ENCODE results near the gene KCNJ10.
"Not testable (repeated sequence)": the region's sequence is repeated elsewhere in the genome, so short reads cannot be mapped to it uniquely, and the experiment has no call there.

The KCNJ10 gene

DNA sequence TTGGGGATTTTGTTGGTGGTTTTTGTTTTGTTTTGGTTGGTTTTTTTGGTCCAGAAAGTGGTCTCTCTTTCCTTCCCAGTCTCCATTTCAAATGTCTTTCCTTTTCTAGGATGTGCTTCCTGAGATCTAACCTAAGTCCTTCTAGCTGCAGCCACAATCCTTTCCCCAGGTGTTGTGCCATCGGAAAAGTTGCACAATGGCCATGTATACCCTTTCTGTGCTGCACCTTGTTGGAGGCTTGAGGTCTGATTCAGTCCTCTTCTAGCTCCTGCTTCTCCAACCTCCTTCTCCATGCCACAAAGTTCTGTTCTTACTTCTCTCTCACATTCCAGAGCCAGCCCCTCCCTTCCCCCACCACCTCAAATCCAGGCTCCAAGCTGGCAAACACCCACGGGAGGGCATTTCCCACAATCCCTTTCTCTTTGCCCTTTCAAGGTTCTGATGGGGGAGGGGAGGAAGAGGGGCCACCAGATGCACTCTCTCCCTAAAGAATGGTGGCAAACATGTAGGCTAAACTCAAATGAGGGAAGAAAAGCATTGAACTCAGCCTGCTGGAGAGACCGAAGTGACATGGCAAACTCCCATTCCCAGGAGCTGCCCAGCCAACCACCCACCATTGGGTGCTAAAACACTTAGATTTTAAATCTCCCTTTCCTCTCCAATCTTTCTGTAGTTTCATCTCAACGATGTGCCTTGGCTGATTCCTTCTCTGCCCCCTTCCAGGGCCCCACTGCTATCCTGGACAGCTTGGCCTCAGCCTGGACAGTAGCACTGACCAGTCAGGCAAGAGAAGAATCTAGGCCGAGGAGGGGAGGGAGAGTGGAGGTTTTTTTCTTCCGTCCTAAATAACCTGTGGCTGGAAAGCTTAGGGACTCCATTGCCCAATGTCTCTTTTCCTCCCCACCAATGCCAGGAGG lies 2.9 kb downstream of the KCNJ10 start:
- H3K4me3 Mint-ChIP-seq = no peak overlapping the region
- H3K27ac Mint-ChIP-seq = no peak overlapping the region
- no peak for DNase-seq
- peaks cover 11 to 24% of the 10 kb centered on the region in 2 donors for H3K4me1 Mint-ChIP-seq
- H3K27me3 Mint-ChIP-seq = peaks cover 52 to 72% of the 10 kb centered on the region in 2 donors
- H3K9me3 Mint-ChIP-seq = no peaks in the 10 kb centered on the region
- H3K36me3 Mint-ChIP-seq = peaks cover 0 to 1% of the 10 kb centered on the region in 2 donors
- no peak for ATAC-seq (replicated peaks)

DNA sequence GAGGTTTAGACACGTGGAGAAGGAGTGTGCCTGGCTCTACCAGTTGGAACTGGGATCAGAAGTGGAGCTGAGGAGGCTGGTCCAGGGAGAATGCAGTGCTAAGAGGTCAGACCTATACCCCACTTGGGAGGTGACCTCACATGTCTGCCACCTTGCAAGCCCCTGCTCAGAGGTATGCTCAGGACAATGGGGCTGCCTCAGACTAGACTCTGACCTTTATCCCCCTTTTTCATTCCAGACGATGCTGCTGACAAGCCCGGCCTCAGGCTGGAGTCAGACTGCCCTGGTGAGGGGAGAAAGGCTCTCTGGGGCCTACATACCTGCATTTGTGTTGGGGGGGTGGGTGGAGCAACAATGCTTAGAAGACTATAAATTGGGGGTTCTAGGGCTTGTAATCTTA lies 5.2 kb downstream of the KCNJ10 start:
- ATAC-seq (replicated peaks) = no peak
- Mint-ChIP-seq H3K9me3 (no peaks in the 10 kb centered on the region), H3K4me3 (no peak overlapping the region), H3K4me1 (peaks cover 2 to 4% of the 10 kb centered on the region in 2 donors), H3K36me3 (no peaks in the 10 kb centered on the region), H3K27me3 (peaks cover 49 to 73% of the 10 kb centered on the region in 2 donors), H3K27ac (no peak overlapping the region)
- no peak for DNase-seq

DNA sequence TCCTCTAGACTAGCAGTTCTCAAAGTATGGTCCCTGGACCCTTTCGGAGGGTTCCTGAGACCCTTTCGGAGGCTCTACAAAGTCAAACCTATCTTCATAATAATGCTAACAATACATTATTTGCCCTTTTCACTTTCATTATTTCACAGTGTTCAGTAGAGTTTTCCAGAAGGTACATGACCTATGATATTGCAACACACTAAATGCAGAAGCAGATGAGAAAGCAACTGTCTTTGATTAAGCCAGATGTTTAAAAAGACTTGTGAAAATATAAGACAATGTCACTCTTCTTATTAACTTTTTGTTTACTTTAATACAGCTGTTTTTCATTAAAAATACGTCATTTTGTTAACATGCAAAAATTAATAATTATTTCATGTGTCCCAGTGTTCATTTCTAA lies 5.8 kb downstream of the KCNJ10 start:
- no peaks in the 10 kb centered on the region for H3K36me3 Mint-ChIP-seq
- DNase-seq (no peak), ATAC-seq (replicated peaks) (no peak)
- no peaks in the 10 kb centered on the region for H3K4me1 Mint-ChIP-seq
- H3K9me3 Mint-ChIP-seq = no peaks in the 10 kb centered on the region
- no peak overlapping the region for H3K4me3 Mint-ChIP-seq
- no peak overlapping the region for H3K27ac Mint-ChIP-seq
- peaks cover 49 to 71% of the 10 kb centered on the region in 2 donors for H3K27me3 Mint-ChIP-seq

DNA sequence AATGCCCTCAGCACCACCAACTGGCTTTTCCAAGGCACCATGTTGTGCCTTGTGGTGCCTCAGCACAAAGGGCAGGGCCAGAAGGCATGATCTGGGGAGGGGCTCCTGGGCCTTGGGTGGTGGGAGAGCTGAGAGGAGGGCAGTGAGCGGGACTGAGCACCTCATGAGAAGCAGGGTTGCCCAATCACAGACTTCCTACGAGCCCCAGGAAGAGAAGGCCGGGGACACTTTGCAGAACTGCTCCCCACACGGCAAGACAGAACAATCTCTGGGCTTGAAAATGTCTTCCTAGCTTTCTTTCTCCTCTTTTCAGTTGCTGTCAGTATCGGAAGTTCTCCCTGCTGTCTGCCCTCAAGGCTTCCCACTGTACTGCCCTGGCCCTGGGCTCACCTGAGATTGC lies 6.8 kb downstream of the KCNJ10 start:
- no peak for DNase-seq

DNA sequence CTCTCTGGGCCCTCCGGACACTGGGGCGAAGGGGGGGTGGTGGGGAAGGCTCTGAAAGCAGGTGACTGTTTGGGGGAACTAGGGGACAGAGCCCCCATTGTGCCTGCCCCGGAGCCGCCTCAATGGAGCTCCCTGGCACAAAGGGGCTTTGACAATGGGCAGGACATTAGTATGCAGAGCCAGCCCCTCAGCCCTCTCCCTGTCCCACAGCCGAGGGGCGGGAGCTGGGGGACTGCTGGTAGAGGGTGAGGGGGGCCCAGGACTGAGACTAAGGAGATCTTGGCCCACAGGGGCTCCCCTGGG lies 7.8 kb downstream of the KCNJ10 start:
- Mint-ChIP-seq H3K9me3 (no peaks in the 10 kb centered on the region), H3K27me3 (peaks cover 44 to 66% of the 10 kb centered on the region in 2 donors), H3K4me1 (no peaks in the 10 kb centered on the region), H3K27ac (no peak overlapping the region), H3K4me3 (no peak overlapping the region), H3K36me3 (no peaks in the 10 kb centered on the region)
- ATAC-seq (replicated peaks) (no peak), DNase-seq (no peak)

More for the DNA sequence above, 6.8 kb downstream of the KCNJ10 start:
- Mint-ChIP-seq H3K27me3 (peaks cover 47 to 70% of the 10 kb centered on the region in 2 donors), H3K4me3 (no peak overlapping the region), H3K4me1 (no peaks in the 10 kb centered on the region), H3K36me3 (no peaks in the 10 kb centered on the region), H3K9me3 (no peaks in the 10 kb centered on the region), H3K27ac (no peak overlapping the region)
- ATAC-seq (replicated peaks) = no peak

DNA sequence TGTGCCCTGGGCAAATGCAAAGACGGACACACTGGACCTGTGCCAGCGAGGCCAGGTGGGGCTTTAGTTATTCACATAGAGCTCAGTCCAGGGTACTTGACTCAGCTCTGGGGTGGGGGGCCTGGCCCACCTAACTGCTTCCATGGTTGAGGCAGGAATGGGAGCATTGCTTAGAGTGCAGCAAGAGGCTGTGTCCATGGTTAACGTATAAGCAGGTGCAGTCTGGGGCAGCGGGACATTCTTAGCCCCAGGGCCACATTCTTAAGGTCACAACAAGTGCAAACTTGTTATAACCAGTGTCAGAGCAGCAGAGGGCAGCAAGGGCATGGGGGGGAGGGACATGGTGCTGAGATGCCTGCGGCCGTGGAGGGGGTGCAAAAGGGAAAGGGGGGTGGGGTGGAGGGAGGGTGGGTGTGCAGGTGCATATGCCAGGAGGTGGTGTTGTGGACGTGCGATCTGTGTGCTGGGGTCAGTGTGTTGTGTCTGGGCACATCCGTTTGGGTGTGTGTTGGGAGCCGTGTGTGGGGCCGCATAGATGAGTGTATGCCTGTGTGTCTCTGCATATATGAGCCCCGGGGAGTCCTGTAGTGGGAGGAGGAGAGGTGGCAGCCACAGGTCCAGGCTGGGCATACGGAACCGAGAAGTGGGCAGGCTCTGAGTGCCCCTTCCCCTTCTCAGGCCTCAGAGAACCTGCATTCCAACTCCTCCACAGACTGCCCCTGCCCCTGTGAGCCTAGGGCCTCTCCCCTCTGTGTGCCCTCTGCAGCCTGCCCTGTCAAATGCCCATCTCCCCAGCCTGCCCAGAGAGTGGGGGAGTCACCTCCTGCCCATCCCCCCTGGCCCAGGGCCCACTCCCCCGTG lies 8.4 kb downstream of the KCNJ10 start:
- H3K27ac Mint-ChIP-seq = no peak overlapping the region
- no peaks in the 10 kb centered on the region for H3K36me3 Mint-ChIP-seq
- ATAC-seq (replicated peaks) (no peak), DNase-seq (no peak)
- peaks cover 43 to 63% of the 10 kb centered on the region in 2 donors for H3K27me3 Mint-ChIP-seq
- H3K4me3 Mint-ChIP-seq = no peak overlapping the region
- no peaks in the 10 kb centered on the region for H3K4me1 Mint-ChIP-seq
- H3K9me3 Mint-ChIP-seq = no peaks in the 10 kb centered on the region

DNA sequence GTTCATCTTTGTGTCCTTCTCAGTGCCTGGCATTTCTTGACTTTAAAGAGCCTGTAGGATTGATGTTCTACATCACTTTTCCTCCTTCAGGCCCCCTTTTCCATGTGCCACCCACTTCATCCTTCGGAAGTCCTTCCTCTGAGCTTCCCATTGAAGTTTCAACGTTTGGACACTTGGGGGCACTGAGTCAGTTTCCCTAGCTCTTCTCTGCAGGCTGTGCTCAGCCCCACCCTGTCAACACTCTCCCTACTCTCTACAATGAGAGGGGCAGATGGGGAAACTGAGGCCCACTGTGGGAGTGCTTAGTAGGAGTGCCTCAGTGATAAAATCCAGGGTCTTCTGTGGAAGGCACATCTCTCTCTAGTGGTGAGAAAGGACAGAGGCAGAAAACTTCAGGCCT lies 11.9 kb downstream of the KCNJ10 start:
- H3K4me3 Mint-ChIP-seq = no peak overlapping the region
- ATAC-seq (replicated peaks) (no peak), DNase-seq (no peak)
- H3K9me3 Mint-ChIP-seq = no peaks in the 10 kb centered on the region
- H3K27ac Mint-ChIP-seq = no peak overlapping the region
- H3K36me3 Mint-ChIP-seq = no peaks in the 10 kb centered on the region
- H3K27me3 Mint-ChIP-seq = peaks cover 68 to 77% of the 10 kb centered on the region in 2 donors
- H3K4me1 Mint-ChIP-seq = no peaks in the 10 kb centered on the region

DNA sequence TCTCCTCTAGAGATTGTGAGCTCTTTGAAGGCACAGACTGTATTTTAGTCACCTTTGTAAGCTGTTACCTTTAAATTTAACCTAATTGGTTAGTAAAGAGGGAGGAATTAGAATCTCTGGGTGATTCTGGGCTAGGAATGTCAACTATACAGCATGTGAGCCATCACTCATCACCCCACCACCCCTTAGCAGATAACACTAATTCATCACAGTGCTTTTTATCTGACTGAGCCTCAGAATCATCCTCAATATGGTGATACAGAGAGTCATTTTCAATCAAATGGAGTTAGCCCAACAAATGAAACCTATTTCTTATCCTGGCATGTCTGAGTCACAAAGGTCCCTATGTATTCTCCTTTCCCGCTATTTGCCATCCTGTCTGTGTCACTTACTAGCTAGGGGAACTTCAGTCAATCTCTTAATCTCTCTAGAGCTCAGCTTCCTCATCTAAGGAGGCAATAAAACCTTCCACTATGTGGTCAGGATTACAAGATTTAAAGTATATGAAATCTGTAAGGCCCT lies 13.3 kb downstream of the KCNJ10 start:
- no peaks in the 10 kb centered on the region for H3K36me3 Mint-ChIP-seq
- no peak overlapping the region for H3K27ac Mint-ChIP-seq
- ATAC-seq (replicated peaks) (no peak), DNase-seq (no peak)
- H3K9me3 Mint-ChIP-seq = no peaks in the 10 kb centered on the region
- no peak overlapping the region for H3K4me3 Mint-ChIP-seq
- H3K27me3 Mint-ChIP-seq = peaks cover 73 to 77% of the 10 kb centered on the region in 2 donors
- H3K4me1 Mint-ChIP-seq = no peaks in the 10 kb centered on the region

DNA sequence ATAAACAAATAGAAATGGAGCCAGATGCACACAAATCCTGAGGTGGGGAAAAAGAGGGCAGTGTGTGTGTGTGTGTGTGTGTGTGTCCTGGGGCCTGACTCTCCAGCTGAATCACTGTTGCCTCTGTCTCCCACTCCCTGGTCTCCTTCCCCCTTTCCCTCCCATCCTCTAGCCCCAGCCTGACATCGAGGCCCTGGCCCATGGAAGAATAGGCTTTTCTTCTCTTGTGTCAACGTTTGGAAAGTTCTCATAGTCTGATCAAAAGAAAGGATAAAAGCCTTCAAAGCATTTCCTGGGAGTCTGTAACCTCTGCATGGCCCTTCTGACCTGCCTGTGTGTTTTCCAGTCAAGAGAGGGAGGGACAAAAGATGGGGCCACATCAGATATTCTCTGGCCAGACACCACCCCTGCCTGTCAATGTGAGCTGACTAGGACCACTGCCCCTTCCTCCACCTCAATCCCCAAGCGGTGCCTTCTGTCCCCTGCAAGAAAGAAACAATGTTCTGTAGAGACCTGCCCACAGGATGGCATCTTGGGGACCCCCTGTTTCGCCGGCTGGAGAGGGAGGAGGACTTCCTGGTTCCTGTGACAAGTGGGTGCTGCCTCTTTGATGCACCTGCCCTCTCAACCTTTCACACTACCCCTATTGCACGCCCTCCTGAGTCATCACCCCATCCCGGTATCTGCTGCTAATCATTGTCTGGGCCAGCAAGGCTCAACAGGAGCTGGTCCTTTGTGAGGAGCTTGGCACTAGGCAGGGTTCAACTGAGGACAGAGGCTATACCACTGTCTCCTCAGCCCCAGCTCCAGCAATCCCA lies 16.2 kb downstream of the KCNJ10 start:
- peaks cover 59 to 71% of the 10 kb centered on the region in 2 donors for H3K27me3 Mint-ChIP-seq
- no peaks in the 10 kb centered on the region for H3K9me3 Mint-ChIP-seq
- ATAC-seq (replicated peaks) (no peak), DNase-seq (no peak)
- no peaks in the 10 kb centered on the region for H3K4me1 Mint-ChIP-seq
- H3K27ac Mint-ChIP-seq = no peak overlapping the region
- no peak overlapping the region for H3K4me3 Mint-ChIP-seq
- H3K36me3 Mint-ChIP-seq = no peaks in the 10 kb centered on the region

DNA sequence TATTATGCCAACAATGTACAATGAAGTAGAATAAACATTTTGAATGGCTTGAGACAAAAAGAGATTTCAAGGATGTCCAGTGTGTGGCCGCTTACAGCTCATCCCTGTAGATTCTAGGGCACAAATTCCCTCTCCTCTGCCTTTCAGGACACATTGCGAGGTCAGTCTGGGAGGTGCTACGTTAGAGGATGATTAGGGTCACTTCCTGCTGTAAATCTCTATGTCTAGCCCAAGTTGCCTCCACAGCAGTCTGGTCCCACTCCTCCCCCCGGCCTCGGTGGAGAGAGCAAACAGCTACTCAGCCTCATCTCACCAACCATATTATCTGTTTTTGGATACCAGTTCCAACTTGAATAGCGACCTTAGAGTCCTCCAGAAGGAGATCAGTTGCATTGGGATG lies 17.0 kb downstream of the KCNJ10 start:
- no peak overlapping the region for H3K4me3 Mint-ChIP-seq
- DNase-seq (no peak), ATAC-seq (replicated peaks) (no peak)
- H3K27me3 Mint-ChIP-seq = peaks cover 55 to 65% of the 10 kb centered on the region in 2 donors
- H3K9me3 Mint-ChIP-seq = no peaks in the 10 kb centered on the region
- H3K27ac Mint-ChIP-seq = no peak overlapping the region
- H3K4me1 Mint-ChIP-seq = no peaks in the 10 kb centered on the region
- no peaks in the 10 kb centered on the region for H3K36me3 Mint-ChIP-seq

DNA sequence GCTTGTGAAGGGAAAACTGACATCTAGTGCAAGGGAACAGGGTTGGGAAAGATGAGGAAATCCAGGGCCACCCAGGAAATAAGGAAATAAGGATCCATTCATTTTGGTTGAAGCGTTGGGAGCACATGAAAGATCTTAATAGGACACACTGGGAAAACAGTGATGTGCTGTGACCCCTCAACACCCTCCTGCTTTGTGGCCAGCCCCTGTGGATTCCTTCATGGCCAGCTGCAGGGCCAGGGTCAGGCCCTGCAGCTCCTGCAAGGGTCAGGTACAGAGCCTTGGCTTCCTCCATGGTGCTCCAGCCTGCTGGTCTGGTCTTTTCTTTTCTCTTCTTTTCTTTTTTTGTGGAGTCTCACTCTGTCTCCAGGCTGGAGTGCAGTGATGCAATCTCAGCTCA lies 19.3 kb downstream of the KCNJ10 start:
- Mint-ChIP-seq H3K9me3 (no peaks in the 10 kb centered on the region), H3K36me3 (no peaks in the 10 kb centered on the region), H3K27ac (no peak overlapping the region), H3K4me3 (no peak overlapping the region), H3K4me1 (peaks cover 13 to 15% of the 10 kb centered on the region in 2 donors), H3K27me3 (peaks cover 40 to 53% of the 10 kb centered on the region in 2 donors)
- no peak for ATAC-seq (replicated peaks)
- no peak for DNase-seq

DNA sequence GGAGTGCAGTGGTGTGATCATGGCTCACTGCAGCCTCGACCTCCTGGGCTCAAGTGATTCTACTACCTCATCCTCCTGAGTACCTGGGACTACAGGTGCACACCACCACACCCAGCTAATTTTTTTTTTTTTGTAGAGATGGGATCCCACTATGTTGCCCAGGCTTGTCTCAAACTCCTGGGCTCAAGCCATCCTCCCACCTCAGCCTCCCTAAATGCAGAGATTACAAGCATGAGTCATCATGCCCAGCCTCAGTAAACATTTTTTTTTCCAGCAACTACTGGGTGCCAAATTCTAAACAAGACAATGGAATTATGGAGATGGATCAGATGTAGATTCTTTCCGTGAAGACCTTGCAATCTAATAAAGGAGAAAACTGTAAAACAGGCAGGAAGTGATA lies 19.8 kb downstream of the KCNJ10 start:
- H3K4me1 Mint-ChIP-seq = peaks cover 13 to 15% of the 10 kb centered on the region in 2 donors
- H3K36me3 Mint-ChIP-seq; H3K4me3 Mint-ChIP-seq; H3K27ac Mint-ChIP-seq; DNase-seq; H3K9me3 Mint-ChIP-seq; ATAC-seq (replicated peaks): not testable (repeated sequence)
- peaks cover 41 to 54% of the 10 kb centered on the region in 2 donors for H3K27me3 Mint-ChIP-seq

DNA sequence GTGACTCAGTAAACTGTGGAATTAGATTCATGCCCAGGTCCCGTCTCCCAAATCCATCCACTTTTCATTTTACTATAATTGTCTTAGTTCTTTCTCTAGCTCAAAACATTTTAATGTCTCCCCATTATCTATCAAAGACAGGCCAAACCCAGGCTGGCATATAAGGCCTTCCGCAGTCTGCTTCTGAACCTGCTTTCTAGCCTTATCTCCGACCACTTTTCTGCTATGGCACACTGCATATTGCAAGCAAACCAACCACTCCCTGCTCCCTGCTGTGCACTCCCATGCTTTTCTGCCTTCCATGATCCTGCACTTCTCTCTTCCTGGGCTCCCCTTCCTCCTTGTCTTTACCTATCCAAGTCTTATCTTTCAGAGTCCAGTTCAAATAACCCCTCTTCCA lies 20.9 kb downstream of the KCNJ10 start:
- Mint-ChIP-seq H3K27ac (no peak overlapping the region), H3K4me3 (no peak overlapping the region), H3K9me3 (no peaks in the 10 kb centered on the region), H3K4me1 (peaks cover 13 to 15% of the 10 kb centered on the region in 2 donors), H3K36me3 (no peaks in the 10 kb centered on the region), H3K27me3 (peaks cover 30 to 49% of the 10 kb centered on the region in 2 donors)
- no peak for ATAC-seq (replicated peaks)
- no peak for DNase-seq

DNA sequence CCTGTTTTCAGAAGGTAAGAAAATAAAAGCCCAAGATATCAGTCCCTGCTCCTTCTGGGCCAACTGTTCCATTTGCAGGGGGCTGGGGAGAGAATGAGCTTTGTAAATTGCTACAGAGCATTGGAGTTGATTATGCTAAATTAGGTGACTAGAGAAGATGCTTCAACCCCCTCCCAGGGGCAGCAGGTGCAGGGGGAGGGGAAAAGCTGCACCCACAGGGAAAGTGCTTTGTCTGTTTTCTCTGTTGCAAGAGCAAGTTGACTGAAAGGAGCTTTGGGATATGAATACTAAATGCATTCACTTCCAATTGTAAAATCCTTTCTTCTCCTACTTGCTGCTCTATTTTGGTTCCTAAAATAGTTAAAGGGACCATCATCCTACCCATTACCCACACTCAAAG lies 21.6 kb downstream of the KCNJ10 start:
- Mint-ChIP-seq H3K27ac (no peak overlapping the region), H3K4me1 (peaks cover 13 to 15% of the 10 kb centered on the region in 2 donors), H3K27me3 (peaks cover 23 to 46% of the 10 kb centered on the region in 2 donors), H3K4me3 (no peak overlapping the region), H3K36me3 (no peaks in the 10 kb centered on the region), H3K9me3 (no peaks in the 10 kb centered on the region)
- ATAC-seq (replicated peaks) (no peak), DNase-seq (no peak)
